Ectodermal cell (in vitro differentiated cells): ENCODE measurements around the gene XPNPEP1.

ENCODE experiments used
- H3K27ac ChIP-seq: 2 replicates; pipeline ENCODE4 v1.7.0; 2013; ENCODE audit warnings: mild to moderate bottlenecking, low read depth, low read length; ENCODE audit not compliant: insufficient read depth, poor library complexity, severe bottlenecking
- H3K27me3 ChIP-seq: 2 replicates; pipeline ENCODE4 v1.7.0; 2013; ENCODE audit warnings: mild to moderate bottlenecking, low read length; ENCODE audit not compliant: insufficient read depth, control insufficient read depth, poor library complexity, severe bottlenecking
- H3K36me3 ChIP-seq: one replicate; pipeline ENCODE4 v1.7.0; 2013; ENCODE audit warnings: low read length; ENCODE audit not compliant: control insufficient read depth, insufficient read depth
- H3K4me1 ChIP-seq: one replicate; pipeline ENCODE4 v1.7.0; 2013; ENCODE audit warnings: low read length; ENCODE audit not compliant: control insufficient read depth, insufficient read depth
- H3K4me3 ChIP-seq: 2 replicates; pipeline ENCODE4 v1.7.0; 2013; ENCODE audit warnings: low read depth, low read length, control low read depth; ENCODE audit not compliant: insufficient read depth
- H3K9me3 ChIP-seq: 2 replicates; pipeline ENCODE4 v1.7.0; 2013; ENCODE audit warnings: mild to moderate bottlenecking, low read length, moderate library complexity; ENCODE audit not compliant: control insufficient read depth
- WGBS, 2 experiments: methylation state at CpG; one replicate each; pipeline ENCODE4 v1.1.7; 2013; ENCODE audit warnings: missing lambda C conversion rate in 2 of 2; 5-methylcytosine and 5-hydroxymethylcytosine counted together

XPNPEP1 gene

GRCh38 chr10:109846832-109847231 is 76.5 kb downstream of the XPNPEP1 start:
- H3K4me1 ChIP-seq: no peaks in the 10 kb centered on the region
- whole genome bisulfite sequencing, 2 experiments: 58 to 65% methylated on average over 2 of the region's 3 CpGs

GRCh38 chr10:109845308-109845707 is 78.0 kb downstream of the XPNPEP1 start:
- Histone ChIP-seq H3K36me3 (no peaks in the 10 kb centered on the region), H3K27me3 (no peaks in the 10 kb centered on the region), H3K4me3 (no peak overlapping the region), H3K9me3 (no peaks in the 10 kb centered on the region), H3K4me1 (no peaks in the 10 kb centered on the region), H3K27ac (no peak overlapping the region)
- WGBS, 2 experiments: 83 to 88% methylated on average over 5 of the region's 5 CpGs

More at GRCh38 chr10:109846832-109847231, 76.5 kb downstream of the XPNPEP1 start:
- no peak overlapping the region for H3K4me3 ChIP-seq
- H3K27me3 ChIP-seq: no peaks in the 10 kb centered on the region
- no peaks in the 10 kb centered on the region for H3K36me3 ChIP-seq
- H3K9me3 ChIP-seq: no peaks in the 10 kb centered on the region
- H3K27ac ChIP-seq: no peak overlapping the region

- H3K4me1 ChIP-seq: no peaks in the 10 kb centered on the region
- H3K27me3 ChIP-seq: no peaks in the 10 kb centered on the region
- 84 to 88% methylated on average over 7 of the region's 7 CpGs for WGBS, 2 experiments
- H3K36me3 ChIP-seq: no peaks in the 10 kb centered on the region
- H3K4me3 ChIP-seq: no peak overlapping the region
- H3K9me3 ChIP-seq: no peaks in the 10 kb centered on the region
- H3K27ac ChIP-seq: no peak overlapping the region
Measured at GRCh38 chr10:109838592-109839244, 84.6 kb downstream of the XPNPEP1 start.

- Histone ChIP-seq H3K27ac (no peak overlapping the region), H3K4me1 (no peaks in the 10 kb centered on the region), H3K4me3 (no peak overlapping the region), H3K36me3 (no peaks in the 10 kb centered on the region), H3K27me3 (no peaks in the 10 kb centered on the region), H3K9me3 (no peaks in the 10 kb centered on the region)
- 80 to 87% methylated on average over 4 of the region's 4 CpGs for WGBS, 2 experiments
Measured at GRCh38 chr10:109837384-109837783, 85.9 kb downstream of the XPNPEP1 start.

GRCh38 chr10:109835257-109835656 is 88.1 kb downstream of the XPNPEP1 start:
- no peak overlapping the region for H3K4me3 ChIP-seq
- WGBS, 2 experiments: 74 to 83% methylated on average over 1 of the region's 1 CpG
- no peaks in the 10 kb centered on the region for H3K9me3 ChIP-seq
- no peaks in the 10 kb centered on the region for H3K36me3 ChIP-seq
- no peak overlapping the region for H3K27ac ChIP-seq
- H3K27me3 ChIP-seq: no peaks in the 10 kb centered on the region
- no peaks in the 10 kb centered on the region for H3K4me1 ChIP-seq

- Histone ChIP-seq H3K4me1 (no peaks in the 10 kb centered on the region), H3K4me3 (no peak overlapping the region), H3K27ac (no peak overlapping the region), H3K27me3 (no peaks in the 10 kb centered on the region), H3K9me3 (no peaks in the 10 kb centered on the region), H3K36me3 (no peaks in the 10 kb centered on the region)
- 92 to 94% methylated on average over 9 of the region's 9 CpGs for WGBS, 2 experiments
Measured at GRCh38 chr10:109831846-109832245, 91.5 kb downstream of the XPNPEP1 start.

- Histone ChIP-seq H3K4me1 (no peaks in the 10 kb centered on the region), H3K27me3 (no peaks in the 10 kb centered on the region), H3K27ac (no peak overlapping the region), H3K36me3 (no peaks in the 10 kb centered on the region), H3K9me3 (no peaks in the 10 kb centered on the region), H3K4me3 (no peak overlapping the region)
- 68 to 70% methylated on average over 1 of the region's 1 CpG for WGBS, 2 experiments
Measured at GRCh38 chr10:109824206-109824605, 99.1 kb downstream of the XPNPEP1 start.

GRCh38 chr10:109823196-109823595 is 100.1 kb downstream of the XPNPEP1 start:
- no peaks in the 10 kb centered on the region for H3K36me3 ChIP-seq

GRCh38 chr10:109821672-109822071 is 101.6 kb downstream of the XPNPEP1 start:
- no peaks in the 10 kb centered on the region for H3K36me3 ChIP-seq
- 80 to 86% methylated on average over 5 of the region's 5 CpGs for WGBS, 2 experiments
- H3K4me3 ChIP-seq: no peak overlapping the region
- no peaks in the 10 kb centered on the region for H3K4me1 ChIP-seq
- no peaks in the 10 kb centered on the region for H3K9me3 ChIP-seq
- H3K27ac ChIP-seq: no peak overlapping the region
- no peaks in the 10 kb centered on the region for H3K27me3 ChIP-seq

More at GRCh38 chr10:109823196-109823595, 100.1 kb downstream of the XPNPEP1 start:
- H3K4me1 ChIP-seq: no peaks in the 10 kb centered on the region
- H3K27ac ChIP-seq: no peak overlapping the region
- no peaks in the 10 kb centered on the region for H3K9me3 ChIP-seq
- WGBS, 2 experiments: 86 to 88% methylated on average over 2 of the region's 3 CpGs
- no peak overlapping the region for H3K4me3 ChIP-seq
- H3K27me3 ChIP-seq: no peaks in the 10 kb centered on the region

GRCh38 chr10:109820620-109821405 is 102.5 kb downstream of the XPNPEP1 start:
- WGBS, 2 experiments: 72 to 74% methylated on average over 6 to 7 of the region's 7 CpGs
- Histone ChIP-seq H3K36me3 (no peaks in the 10 kb centered on the region), H3K27me3 (no peaks in the 10 kb centered on the region), H3K4me1 (no peaks in the 10 kb centered on the region), H3K27ac (no peak overlapping the region), H3K9me3 (no peaks in the 10 kb centered on the region), H3K4me3 (no peak overlapping the region)
